Measurements from ENCODE around the gene MYO16. TPM values are rescaled to one million over a fixed set of nuclear protein-coding genes. Genes with fewer than 3 reads are reported as not detected.

Gene MYO16
- total RNA-seq, 2 experiments from 2014 or later, result not detected

GRCh38 chr13:108676620-108677019, 47.2 kb downstream of the MYO16 start:
- no peaks in the 10 kb centered on the region for H3K9me3 Mint-ChIP-seq
- CTCF ChIA-PET, result no interaction called here
- POLR2A ChIA-PET, result no interaction called here

GRCh38 chr13:108677806-108678205, 48.4 kb downstream of the MYO16 start:
- Mint-ChIP-seq H3K27ac (no peak overlapping the region), H3K4me3 (no peak overlapping the region), H3K9me3 (no peaks in the 10 kb centered on the region), H3K4me1 (no peaks in the 10 kb centered on the region), H3K36me3 (ENCODE audit: low read depth) (no peaks in the 10 kb centered on the region), H3K27me3 (no peaks in the 10 kb centered on the region)
- CTCF ChIA-PET, result no interaction called here
- DNase-seq, result no peak
- POLR2A ChIA-PET, result no interaction called here

More at GRCh38 chr13:108676620-108677019, 47.2 kb downstream of the MYO16 start:
- H3K4me1 Mint-ChIP-seq, result no peaks in the 10 kb centered on the region
- no peak overlapping the region for H3K4me3 Mint-ChIP-seq
- no peaks in the 10 kb centered on the region for H3K27me3 Mint-ChIP-seq
- DNase-seq, result no peak
- no peaks in the 10 kb centered on the region for H3K36me3 Mint-ChIP-seq (ENCODE audit: low read depth)
- no peak overlapping the region for H3K27ac Mint-ChIP-seq

GRCh38 chr13:108680011-108680410, 50.6 kb downstream of the MYO16 start:
- H3K27ac Mint-ChIP-seq, result no peak overlapping the region
- no peak for DNase-seq
- H3K27me3 Mint-ChIP-seq, result no peaks in the 10 kb centered on the region
- ChIA-PET CTCF (no interaction called here), POLR2A (no interaction called here)
- H3K36me3 Mint-ChIP-seq (ENCODE audit: low read depth), result no peaks in the 10 kb centered on the region
- H3K9me3 Mint-ChIP-seq, result no peaks in the 10 kb centered on the region
- H3K4me1 Mint-ChIP-seq, result no peaks in the 10 kb centered on the region
- no peak overlapping the region for H3K4me3 Mint-ChIP-seq

- ChIA-PET CTCF (no interaction called here), POLR2A (no interaction called here)
- H3K4me3 Mint-ChIP-seq, result no peak overlapping the region
- no peak overlapping the region for H3K27ac Mint-ChIP-seq
- H3K27me3 Mint-ChIP-seq, result no peaks in the 10 kb centered on the region
- no peaks in the 10 kb centered on the region for H3K4me1 Mint-ChIP-seq
- no peaks in the 10 kb centered on the region for H3K36me3 Mint-ChIP-seq (ENCODE audit: low read depth)
- H3K9me3 Mint-ChIP-seq, result no peaks in the 10 kb centered on the region
- no peak for DNase-seq
Observed at GRCh38 chr13:108681986-108682575, 52.7 kb downstream of the MYO16 start.

- POLR2A ChIA-PET, result no interaction called here
- no peak overlapping the region for H3K27ac Mint-ChIP-seq
- no peak overlapping the region for H3K4me3 Mint-ChIP-seq
- H3K9me3 Mint-ChIP-seq, result no peaks in the 10 kb centered on the region
- CTCF ChIA-PET, result no interaction called here
- no peaks in the 10 kb centered on the region for H3K36me3 Mint-ChIP-seq (ENCODE audit: low read depth)
- no peaks in the 10 kb centered on the region for H3K27me3 Mint-ChIP-seq
- H3K4me1 Mint-ChIP-seq, result no peaks in the 10 kb centered on the region
- DNase-seq, result no peak
Observed at GRCh38 chr13:108682714-108683113, 53.3 kb downstream of the MYO16 start.

GRCh38 chr13:108686027-108686426, 56.6 kb downstream of the MYO16 start:
- Mint-ChIP-seq H3K36me3 (ENCODE audit: low read depth) (no peaks in the 10 kb centered on the region), H3K4me3 (no peak overlapping the region), H3K27ac (no peak overlapping the region), H3K27me3 (no peaks in the 10 kb centered on the region), H3K9me3 (no peaks in the 10 kb centered on the region), H3K4me1 (no peaks in the 10 kb centered on the region)
- POLR2A ChIA-PET, result no interaction called here
- CTCF ChIA-PET, result no interaction called here
- no peak for DNase-seq

GRCh38 chr13:108690726-108691125, 61.3 kb downstream of the MYO16 start:
- no peak overlapping the region for H3K4me3 Mint-ChIP-seq
- H3K27ac Mint-ChIP-seq, result no peak overlapping the region
- DNase-seq, result no peak
- H3K9me3 Mint-ChIP-seq, result no peaks in the 10 kb centered on the region
- H3K4me1 Mint-ChIP-seq, result no peaks in the 10 kb centered on the region
- no peaks in the 10 kb centered on the region for H3K27me3 Mint-ChIP-seq
- no peaks in the 10 kb centered on the region for H3K36me3 Mint-ChIP-seq (ENCODE audit: low read depth)
- ChIA-PET POLR2A (no interaction called here), CTCF (no interaction called here)

GRCh38 chr13:108700422-108701170, 71.2 kb downstream of the MYO16 start:
- Mint-ChIP-seq H3K4me1 (no peaks in the 10 kb centered on the region), H3K9me3 (peaks cover 9% of the 10 kb centered on the region)

GRCh38 chr13:108702171-108702570, 72.8 kb downstream of the MYO16 start:
- no peaks in the 10 kb centered on the region for H3K36me3 Mint-ChIP-seq (ENCODE audit: low read depth)
- H3K4me3 Mint-ChIP-seq, result no peak overlapping the region
- H3K4me1 Mint-ChIP-seq, result no peaks in the 10 kb centered on the region
- ChIA-PET POLR2A (no interaction called here), CTCF (no interaction called here)
- no peaks in the 10 kb centered on the region for H3K27me3 Mint-ChIP-seq
- H3K27ac Mint-ChIP-seq, result no peak overlapping the region
- no peak for DNase-seq
- H3K9me3 Mint-ChIP-seq, result peaks cover 9% of the 10 kb centered on the region

More at GRCh38 chr13:108700422-108701170, 71.2 kb downstream of the MYO16 start:
- Mint-ChIP-seq H3K4me3 (no peak overlapping the region), H3K27me3 (no peaks in the 10 kb centered on the region), H3K36me3 (ENCODE audit: low read depth) (no peaks in the 10 kb centered on the region), H3K27ac (no peak overlapping the region)
- ChIA-PET POLR2A (no interaction called here), CTCF (no interaction called here)
- DNase-seq, result no peak

- Mint-ChIP-seq H3K36me3 (ENCODE audit: low read depth) (no peaks in the 10 kb centered on the region), H3K4me1 (no peaks in the 10 kb centered on the region), H3K27me3 (no peaks in the 10 kb centered on the region), H3K27ac (no peak overlapping the region), H3K4me3 (no peak overlapping the region), H3K9me3 (peaks cover 9% of the 10 kb centered on the region)
- no peak for DNase-seq
- CTCF ChIA-PET, result no interaction called here
- POLR2A ChIA-PET, result no interaction called here
Observed at GRCh38 chr13:108705031-108705430, 75.6 kb downstream of the MYO16 start.

GRCh38 chr13:108707584-108707983, 78.2 kb downstream of the MYO16 start:
- no peak for DNase-seq
- Mint-ChIP-seq H3K9me3 (peaks cover 3% of the 10 kb centered on the region), H3K4me3 (no peak overlapping the region), H3K27ac (no peak overlapping the region), H3K27me3 (no peaks in the 10 kb centered on the region), H3K4me1 (no peaks in the 10 kb centered on the region), H3K36me3 (ENCODE audit: low read depth) (no peaks in the 10 kb centered on the region)
- POLR2A ChIA-PET, result no interaction called here
- CTCF ChIA-PET, result no interaction called here

GRCh38 chr13:108708921-108709320, 79.5 kb downstream of the MYO16 start:
- ChIA-PET POLR2A (no interaction called here), CTCF (no interaction called here)
- no peak for DNase-seq
- H3K27ac Mint-ChIP-seq, result no peak overlapping the region
- no peaks in the 10 kb centered on the region for H3K36me3 Mint-ChIP-seq (ENCODE audit: low read depth)
- no peak overlapping the region for H3K4me3 Mint-ChIP-seq
- peaks cover 3% of the 10 kb centered on the region for H3K9me3 Mint-ChIP-seq
- H3K4me1 Mint-ChIP-seq, result no peaks in the 10 kb centered on the region
- H3K27me3 Mint-ChIP-seq, result no peaks in the 10 kb centered on the region

- Mint-ChIP-seq H3K9me3 (no peaks in the 10 kb centered on the region), H3K36me3 (ENCODE audit: low read depth) (no peaks in the 10 kb centered on the region)
Observed at GRCh38 chr13:108711386-108711785, 82.0 kb downstream of the MYO16 start.

GRCh38 chr13:108725471-108725870, 96.1 kb downstream of the MYO16 start:
- Mint-ChIP-seq H3K27ac (no peak overlapping the region), H3K4me1 (no peaks in the 10 kb centered on the region), H3K9me3 (no peaks in the 10 kb centered on the region), H3K27me3 (no peaks in the 10 kb centered on the region), H3K4me3 (no peak overlapping the region), H3K36me3 (ENCODE audit: low read depth) (no peaks in the 10 kb centered on the region)
- CTCF ChIA-PET, result no interaction called here
- no peak for DNase-seq
- POLR2A ChIA-PET, result no interaction called here

More at GRCh38 chr13:108711386-108711785, 82.0 kb downstream of the MYO16 start:
- ChIA-PET POLR2A (no interaction called here), CTCF (no interaction called here)
- no peaks in the 10 kb centered on the region for H3K4me1 Mint-ChIP-seq
- H3K4me3 Mint-ChIP-seq, result no peak overlapping the region
- H3K27ac Mint-ChIP-seq, result no peak overlapping the region
- no peak for DNase-seq
- H3K27me3 Mint-ChIP-seq, result no peaks in the 10 kb centered on the region
